IMR-90 (cell line): Measurements from ENCODE around the gene SNX27. TPM values are rescaled to one million over a fixed set of nuclear protein-coding genes. Genes with fewer than 3 reads are reported as not detected.

Experiments
- ATAC-seq: fragments of 200-7000 bp; cut with Tn5 transposase; 2 replicates; pipeline ENCODE4 v1.9.1; 2020; ENCODE audit warnings: low read depth, mild to moderate bottlenecking, moderate library complexity
- BruUV-seq: library from RNA; stranded (reverse); fragments of 400-500 nt; replicated peaks from 2 replicates; lab custom pipeline; 2021; lab: Mats Ljungman, UMichigan
- CTCF ChIA-PET: fragments of 300-600 bp; formaldehyde crosslinking; extraction: SDS; loops from one replicate; lab custom pipeline; 2021; ENCODE audit warnings: antibody characterized with exemption; lab: Yijun Ruan, JAX
- POLR2A ChIA-PET: fragments of 300-600 bp; sonication (Branson Sonifier 250); formaldehyde crosslinking; loops from one replicate; lab custom pipeline; 2022; ENCODE audit warnings: antibody characterized with exemption; ENCODE audit not compliant: unreplicated experiment; lab: Charles Lee
- DNase-seq: peaks from one replicate; pipeline ENCODE4 v3.0.0; 2013
- H2AFZ ChIP-seq: replicated peaks from 2 replicates; pipeline ENCODE3; 2013; ENCODE audit warnings: low read length, mild to moderate bottlenecking; ENCODE audit not compliant: poor library complexity
- H2AK5ac ChIP-seq: 2 replicates; pipeline ENCODE4 v1.6.1; 2013; ENCODE audit warnings: low read depth, low read length, inconsistent platforms
- H2AK9ac ChIP-seq: replicated peaks from 2 replicates; pipeline ENCODE3; 2013; ENCODE audit warnings: mild to moderate bottlenecking, low read depth, low read length, moderate library complexity; ENCODE audit not compliant: poor library complexity
- H2BK120ac ChIP-seq: 2 replicates; pipeline ENCODE4 v1.6.1; 2013; ENCODE audit warnings: low read depth, low read length, inconsistent platforms
- H2BK15ac ChIP-seq: 3 replicates; pipeline ENCODE4 v1.6.1; 2013; ENCODE audit warnings: low read depth, low read length, inconsistent platforms
- H2BK20ac ChIP-seq: 2 replicates; pipeline ENCODE4 v1.6.1; 2013; ENCODE audit warnings: low read depth, mild to moderate bottlenecking, inconsistent platforms, low read length, moderate library complexity
- H2BK5ac ChIP-seq: 2 replicates; pipeline ENCODE4 v1.6.1; 2013; ENCODE audit warnings: mild to moderate bottlenecking, low read depth, low read length, inconsistent platforms; ENCODE audit not compliant: poor library complexity, severe bottlenecking
- H3K14ac ChIP-seq: replicated peaks from 2 replicates; pipeline ENCODE4 v1.6.1; 2013; ENCODE audit warnings: low read depth, low read length, inconsistent platforms
- H3K18ac ChIP-seq: 2 replicates; pipeline ENCODE4 v1.6.1; 2013; ENCODE audit warnings: low read depth, low read length, control low read depth
- H3K23ac ChIP-seq: 2 replicates; pipeline ENCODE4 v1.6.1; 2013; ENCODE audit warnings: low read depth, low read length, inconsistent platforms
- H3K27ac ChIP-seq: 2 replicates; pipeline ENCODE4 v1.5.1; 2013; ENCODE audit warnings: mild to moderate bottlenecking, control low read depth, low read length; ENCODE audit not compliant: insufficient read depth
- H3K27me3 ChIP-seq: 2 replicates; pipeline ENCODE4 v1.6.1; 2013; ENCODE audit warnings: low read length; ENCODE audit not compliant: control insufficient read depth, insufficient read depth
- H3K36me3 ChIP-seq: 2 replicates; pipeline ENCODE4 v1.6.1; 2013; ENCODE audit warnings: low read length, mixed read lengths; ENCODE audit not compliant: control insufficient read depth, insufficient read depth
- H3K4ac ChIP-seq: 2 replicates; pipeline ENCODE4 v1.6.1; 2013; ENCODE audit warnings: low read depth, low read length, inconsistent platforms
- H3K4me1 ChIP-seq: 2 replicates; pipeline ENCODE4 v1.6.1; 2013; ENCODE audit warnings: low read length, mixed read lengths; ENCODE audit not compliant: control insufficient read depth, insufficient read depth
- H3K4me2 ChIP-seq: 2 replicates; pipeline ENCODE4 v1.6.1; 2013; ENCODE audit warnings: low read depth, mild to moderate bottlenecking, control low read depth, low read length, moderate library complexity
- H3K4me3 ChIP-seq: 2 replicates; pipeline ENCODE4 v1.5.1; 2013; ENCODE audit warnings: low read depth, mild to moderate bottlenecking, control low read depth, low read length, moderate library complexity; ENCODE audit not compliant: insufficient read depth
- H3K56ac ChIP-seq: 2 replicates; pipeline ENCODE4 v1.6.1; 2013; ENCODE audit warnings: low read length, inconsistent platforms; ENCODE audit not compliant: insufficient read depth; ENCODE audit errors: extremely low read depth
- H3K79me1 ChIP-seq, 2 experiments: 2 replicates each; pipeline ENCODE4 v1.6.1; 2013; ENCODE audit warnings: low read length in 2 of 2, inconsistent platforms in 1 of 2, low read depth in 1 of 2
- H3K9ac ChIP-seq: 2 replicates; pipeline ENCODE4 v1.6.1; 2013; ENCODE audit warnings: low read depth, low read length, control low read depth
- H3K9me1 ChIP-seq: 2 replicates; pipeline ENCODE4 v1.6.1; 2013; ENCODE audit warnings: low read length, inconsistent platforms; ENCODE audit not compliant: insufficient read depth
- H3K9me3 ChIP-seq: 2 replicates; pipeline ENCODE4 v1.6.1; 2013; ENCODE audit warnings: low read length; ENCODE audit not compliant: control insufficient read depth, insufficient read depth
- H4K20me1 ChIP-seq: 2 replicates; pipeline ENCODE4 v1.6.1; 2013; ENCODE audit warnings: low read length, inconsistent platforms; ENCODE audit not compliant: insufficient read depth
- H4K5ac ChIP-seq: 2 replicates; pipeline ENCODE4 v1.6.1; 2013; ENCODE audit warnings: mild to moderate bottlenecking, low read depth, low read length, control low read depth
- H4K8ac ChIP-seq, 2 experiments: 2 replicates each; pipeline ENCODE4 v1.6.1; 2013; ENCODE audit warnings: low read depth in 2 of 2, low read length in 2 of 2, control low read depth in 1 of 2, inconsistent platforms in 1 of 2
- H4K91ac ChIP-seq: 2 replicates; pipeline ENCODE4 v1.6.1; 2013; ENCODE audit warnings: low read depth, low read length, inconsistent platforms; ENCODE audit not compliant: insufficient read depth
- CHD1 ChIP-seq: IDR thresholded peaks from 2 replicates; pipeline ENCODE4 v1.6.1; 2012; ENCODE audit warnings: low read depth, low read length, improper control_type of control experiment
- MAFK ChIP-seq: IDR thresholded peaks from 2 replicates; pipeline ENCODE4 v1.6.1; 2012; ENCODE audit warnings: low read depth, low read length, improper control_type of control experiment
- NFE2L2 ChIP-seq: fragments of 150-350 bp; IDR thresholded peaks from 2 replicates; pipeline ENCODE4 v1.6.1; 2016; ENCODE audit warnings: low read depth, mild to moderate bottlenecking, low read length
- RAD21 ChIP-seq: IDR thresholded peaks from 2 replicates; pipeline ENCODE4 v1.6.1; 2012; ENCODE audit warnings: low read length, improper control_type of control experiment
- RFX5 ChIP-seq: IDR thresholded peaks from 2 replicates; pipeline ENCODE4 v1.8.0; 2012; ENCODE audit warnings: low read depth, mild to moderate bottlenecking, low read length, moderate library complexity
- WGBS, 2 experiments: methylation state at CpG; one replicate each; pipeline versions ENCODE4 v1.1.5 to v1.1.7; 2013; ENCODE audit warnings: missing lambda C conversion rate in 2 of 2; ENCODE audit not compliant: insufficient read length in 1 of 2; ENCODE audit errors: extremely low coverage in 2 of 2; 5-methylcytosine and 5-hydroxymethylcytosine counted together
- dilution Hi-C: fragments of 300-500 bp; cut with HindIII; formaldehyde crosslinking; loops from one replicate; pipeline ENCODE4 v1.14.3; 2018; ENCODE audit warnings: low sequenced_read_pairs; ENCODE audit not compliant: unreplicated experiment
- in situ Hi-C: fragments of 300-500 bp; cut with MboI; formaldehyde crosslinking; loops from 3 replicates; pipeline ENCODE4 v1.14.3; 2019; ENCODE audit warnings: low sequenced_read_pairs, inconsistent platforms, mixed read lengths
- intact Hi-C: fragments of 100-400 bp; cut with micrococcal nuclease; formaldehyde crosslinking; loops from 2 replicates; pipeline ENCODE4 v1.10.0; 2022
- polyA plus RNA-seq, 3 experiments: library from polyadenylated mRNA; depleted of rRNA; stranded (reverse); fragments of >200 nt; gene quantifications; 2 replicates each; pipeline ENCODE4 v1.2.3, GENCODE V29; 2012; ENCODE audit warnings: low replicate concordance in 1 of 3
- total RNA-seq: library from RNA; depleted of rRNA; stranded (reverse); fragments of >200 nt; gene quantifications from 2 replicates; pipeline ENCODE4 v1.2.3, GENCODE V29; 2012

The SNX27 gene
- total and polyA plus RNA-seq, 2 of the 4 experiments (the other 2 are of a cell fraction), result 12.3 to 25.6 TPM

GRCh38 chr1:151584278-151584677, 27.6 kb upstream of the SNX27 start:
- CTCF ChIA-PET, result no interaction called here

More at GRCh38 chr1:151584278-151584677, 27.6 kb upstream of the SNX27 start:
- BruUV-seq, result no TSS peak
- no peak for ATAC-seq
- H4K5ac ChIP-seq, result no peak overlapping the region
- H2BK20ac ChIP-seq, result no peak overlapping the region
- no peaks in the 10 kb centered on the region for H3K27me3 ChIP-seq
- in situ Hi-C loops, result no loop called here
- no peak overlapping the region for H2AK5ac ChIP-seq
- no peaks in the 10 kb centered on the region for H3K9me3 ChIP-seq
- no peak overlapping the region for H3K18ac ChIP-seq
- H2BK5ac ChIP-seq, result no peak overlapping the region
- no peak overlapping the region for H3K9ac ChIP-seq
- peaks cover 21% of the 10 kb centered on the region for H3K36me3 ChIP-seq
- no peaks in the 10 kb centered on the region for H3K79me1 ChIP-seq
- H3K4me1 ChIP-seq, result peaks cover 4% of the 10 kb centered on the region
- no peak overlapping the region for H3K23ac ChIP-seq
- dilution Hi-C loops, result no loop called here
- no peak overlapping the region for H3K56ac ChIP-seq
- H3K4me2 ChIP-seq, result no peak overlapping the region
- intact Hi-C loops, result no loop called here
- no peak overlapping the region for H2BK15ac ChIP-seq
- DNase-seq, result no peak
- H2AK9ac ChIP-seq, result peak overlapping the region; percentile 16
- H4K91ac ChIP-seq, result no peak overlapping the region
- H2BK120ac ChIP-seq, result no peak overlapping the region
- no peak overlapping the region for H4K8ac ChIP-seq
- no peaks in the 10 kb centered on the region for H4K20me1 ChIP-seq
- WGBS, 2 experiments, result 68% methylated on average over 3 of the region's 6 CpGs; no CpG with 5 or more reads in 1 of the 2 experiments
- H3K27ac ChIP-seq, result no peak overlapping the region
- no peak overlapping the region for H2AFZ ChIP-seq
- H3K4me3 ChIP-seq, result no peak overlapping the region
- POLR2A ChIA-PET, result no interaction called here
- no peak overlapping the region for H3K4ac ChIP-seq
- H3K14ac ChIP-seq, result no peak overlapping the region
- no peaks in the 10 kb centered on the region; the same call in 1 of the 2 replicates for H3K9me1 ChIP-seq
- TF ChIP-seq MAFK (no peak), NFE2L2 (no peak), CHD1 (no peak), RAD21 (no peak), RFX5 (no peak)
